Inflammatory macrophage treated with lipopolysaccharide for 4 hours (primary cell): Measurements from ENCODE around the gene DLGAP4.

Experiments
- DNase-seq: peaks from one replicate; pipeline ENCODE4 v3.0.0-alpha.2; 2020

The DLGAP4 gene

DNA sequence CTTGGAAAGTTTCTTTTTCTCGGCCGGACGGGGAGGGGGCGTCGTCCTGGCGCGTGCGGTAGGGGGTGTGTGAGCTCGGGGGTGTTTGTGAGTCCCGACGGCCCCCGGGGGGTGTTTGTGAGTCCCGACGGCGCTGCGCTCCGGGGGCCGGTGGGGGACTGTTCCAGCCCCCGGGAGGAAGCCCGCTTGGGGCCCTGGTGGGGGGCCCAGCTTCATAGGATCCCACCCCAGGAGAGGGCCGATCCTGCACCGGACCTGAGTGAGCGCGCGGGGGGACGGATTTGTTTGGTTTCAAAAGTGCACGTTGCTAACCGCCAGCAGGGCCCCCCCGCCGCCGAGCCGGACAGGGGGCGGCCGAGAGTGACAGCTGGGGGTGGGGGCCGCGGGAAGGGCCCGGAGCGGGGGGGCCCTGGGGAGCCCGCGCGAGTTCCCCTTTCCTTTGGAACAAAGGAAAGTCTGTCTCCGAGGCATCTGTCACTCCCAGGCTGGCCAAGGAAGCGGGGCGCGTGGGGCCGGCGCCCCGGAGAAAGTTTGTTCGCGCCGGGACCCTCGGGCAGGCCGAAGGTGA is 267.7 kb downstream of the DLGAP4 start:
- peak; percentile 49 for DNase-seq

DNA sequence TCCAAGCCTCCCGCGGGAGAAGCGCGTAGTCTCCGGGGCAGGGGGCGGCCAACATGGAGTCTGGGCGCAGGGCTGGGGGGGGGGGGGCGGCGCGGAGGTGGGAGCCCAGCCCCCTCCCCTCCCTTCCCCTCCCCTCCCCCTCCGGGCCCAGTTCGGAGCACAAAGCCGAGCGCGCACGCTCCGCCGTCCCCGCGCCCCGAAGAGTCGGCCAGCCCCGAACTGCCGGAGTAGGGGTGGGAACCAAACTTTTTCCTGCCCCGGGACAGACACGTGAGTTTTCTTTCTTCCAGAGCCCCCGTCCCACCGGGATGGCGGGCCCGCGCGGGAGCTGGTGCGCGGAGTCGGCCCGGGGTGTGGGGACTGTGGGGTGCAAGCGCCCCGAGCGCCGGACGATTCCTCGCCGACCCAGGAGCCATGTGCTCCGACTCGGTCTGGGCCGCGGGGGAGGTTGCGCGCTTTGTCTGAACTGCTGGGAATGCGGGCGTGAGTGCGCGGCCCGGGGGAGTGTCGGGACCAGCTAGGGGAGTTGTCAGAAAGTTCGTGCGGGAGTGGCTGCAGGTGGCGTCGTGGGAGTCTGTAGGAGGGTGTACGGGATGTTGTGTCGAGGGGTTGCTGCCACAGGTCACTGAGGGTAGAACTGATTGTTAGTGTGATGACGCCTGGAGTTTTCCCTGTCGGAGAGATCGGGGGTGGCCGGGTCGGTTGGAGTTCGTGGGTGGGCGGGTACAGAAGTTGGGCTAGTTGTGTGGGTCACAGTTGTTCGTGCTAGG is 268.4 kb downstream of the DLGAP4 start:
- DNase-seq: peak; percentile 15

DNA sequence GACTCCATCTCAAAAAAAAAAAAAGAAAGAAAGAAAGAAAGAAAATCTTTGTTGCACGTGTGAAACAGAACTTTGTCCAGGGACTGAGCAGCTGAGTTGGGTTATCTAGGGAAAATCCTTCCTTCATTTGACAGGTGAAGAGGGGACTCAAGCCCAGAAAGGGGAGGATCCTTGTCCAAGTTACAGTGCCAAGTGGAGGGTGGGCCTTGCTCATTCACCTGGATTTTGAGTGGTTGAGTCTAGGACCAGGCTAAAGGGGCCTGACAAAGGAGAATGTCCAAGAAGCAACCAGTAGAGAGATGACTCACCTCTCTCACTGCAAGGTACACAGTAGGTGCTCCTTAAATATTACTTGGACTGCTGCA is 269.9 kb downstream of the DLGAP4 start:
- DNase-seq: no peak
